GM21737 (cell line): ENCODE measurements around the gene CDCP2.
"Not testable (repeated sequence)": the region's sequence is repeated elsewhere in the genome, so short reads cannot be mapped to it uniquely, and the experiment has no call there.

Experiments
- ATAC-seq: cut with Tn5 transposase; IDR thresholded peaks from one replicate; pipeline ENCODE4 v1.9.1; 2021; ENCODE audit warnings: mild to moderate bottlenecking, moderate library complexity; ENCODE audit not compliant: unreplicated experiment

CDCP2 gene

GRCh38 chr1:54168206-54168965 lies 15.6 kb upstream of the CDCP2 start:
- ATAC-seq: no peak

GRCh38 chr1:54167422-54168139 lies 14.8 kb upstream of the CDCP2 start:
- no peak for ATAC-seq

GRCh38 chr1:54166357-54166756 lies 13.6 kb upstream of the CDCP2 start:
- ATAC-seq: not testable (repeated sequence)

DNA sequence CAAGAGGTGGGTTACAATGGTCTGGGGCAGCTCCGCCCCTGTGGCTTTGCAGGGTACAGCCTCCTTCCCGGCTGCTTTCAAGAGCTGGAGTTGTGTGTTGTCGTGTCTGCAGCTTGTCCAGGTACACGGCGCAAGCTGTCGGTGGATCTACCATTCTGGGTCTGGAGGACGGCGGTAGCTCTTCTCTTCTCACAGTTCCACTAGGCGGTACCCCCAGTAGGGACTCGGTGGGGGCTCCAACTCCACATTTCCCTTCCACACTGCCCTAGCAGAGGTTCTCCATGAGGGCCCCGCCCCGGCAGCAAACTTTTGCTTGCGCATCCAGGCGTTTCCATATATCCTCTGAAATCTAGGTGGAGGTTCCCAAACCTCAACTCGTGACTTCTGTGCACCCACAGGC lies 12.3 kb upstream of the CDCP2 start:
- no peak for ATAC-seq

- ATAC-seq: no peak
These were observed 10.8 kb upstream of the CDCP2 start for GRCh38 chr1:54163573-54163972.

- no peak for ATAC-seq
These were observed 10.3 kb upstream of the CDCP2 start for GRCh38 chr1:54163051-54163450.

GRCh38 chr1:54161495-54162168 lies 8.8 kb upstream of the CDCP2 start:
- no peak for ATAC-seq

GRCh38 chr1:54160351-54160750 lies 7.6 kb upstream of the CDCP2 start:
- ATAC-seq: no peak

DNA sequence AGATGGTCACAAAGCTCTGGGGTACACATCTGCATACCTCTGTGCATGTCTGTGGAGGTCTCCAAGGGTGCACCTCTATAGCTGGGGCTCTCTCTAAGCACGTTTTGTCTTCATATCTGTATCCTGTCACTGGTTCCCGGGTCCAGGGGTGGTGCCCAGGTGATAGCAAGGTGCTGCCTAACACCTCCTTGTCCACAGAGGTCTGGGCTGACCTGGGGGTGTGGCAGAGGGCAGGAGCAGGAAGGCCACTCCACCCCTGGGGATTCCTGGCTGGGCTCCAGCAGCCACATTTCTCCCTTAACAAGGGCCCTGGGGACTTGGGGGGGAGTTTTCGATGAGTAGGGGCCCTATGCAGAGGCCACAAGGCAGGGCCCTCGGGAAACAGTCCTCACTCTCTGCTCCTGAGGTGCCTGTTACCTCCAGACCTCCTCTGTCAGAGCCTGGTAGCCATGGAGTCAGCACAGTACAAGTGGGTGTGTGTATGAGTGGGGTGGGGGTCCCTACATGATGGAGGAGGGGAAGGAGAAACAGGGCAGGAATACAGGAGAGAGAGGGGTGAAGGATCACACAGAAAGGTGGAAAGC lies 7.0 kb upstream of the CDCP2 start:
- ATAC-seq: no peak

DNA sequence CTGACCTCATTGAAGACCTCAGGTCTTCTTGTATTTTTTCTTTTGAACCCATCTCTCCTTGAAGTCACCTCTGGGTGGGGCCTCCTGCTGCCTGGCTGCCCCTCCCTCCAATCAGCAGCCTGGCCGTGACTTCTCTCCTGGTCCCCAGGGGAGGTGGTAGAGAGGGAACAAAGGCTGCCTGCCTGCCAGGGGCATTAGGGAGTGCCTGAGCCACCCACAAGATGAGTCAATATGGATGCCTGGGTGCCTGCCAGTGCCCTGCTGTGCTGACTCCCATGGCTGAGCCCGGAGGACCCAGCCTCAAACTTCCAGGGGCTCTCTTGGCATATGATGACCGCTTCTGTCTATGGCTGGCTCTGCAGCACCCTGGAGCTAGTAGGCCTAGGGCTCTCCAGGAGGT lies 5.3 kb upstream of the CDCP2 start:
- no peak for ATAC-seq

DNA sequence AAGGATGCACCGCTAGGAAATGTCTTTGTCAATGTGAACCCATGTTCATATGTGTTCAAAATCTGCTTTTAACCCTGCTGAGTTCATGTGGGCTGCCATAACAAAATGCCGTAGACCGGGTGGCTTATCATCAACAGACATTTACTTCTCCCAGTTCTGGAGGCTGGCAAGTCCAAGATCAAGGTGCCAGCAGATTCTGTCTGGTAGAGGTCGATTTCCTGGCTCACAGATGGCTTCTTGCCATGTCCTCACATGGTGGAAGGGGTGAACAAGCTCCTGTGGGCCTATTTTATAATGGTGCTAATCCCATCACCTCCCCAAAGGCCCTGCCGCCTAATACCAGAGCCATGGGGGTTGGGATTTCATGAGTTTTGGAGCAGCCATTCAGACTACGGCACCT lies 4.6 kb upstream of the CDCP2 start:
- no peak for ATAC-seq

GRCh38 chr1:54156986-54157385 lies 4.2 kb upstream of the CDCP2 start:
- no peak for ATAC-seq

DNA sequence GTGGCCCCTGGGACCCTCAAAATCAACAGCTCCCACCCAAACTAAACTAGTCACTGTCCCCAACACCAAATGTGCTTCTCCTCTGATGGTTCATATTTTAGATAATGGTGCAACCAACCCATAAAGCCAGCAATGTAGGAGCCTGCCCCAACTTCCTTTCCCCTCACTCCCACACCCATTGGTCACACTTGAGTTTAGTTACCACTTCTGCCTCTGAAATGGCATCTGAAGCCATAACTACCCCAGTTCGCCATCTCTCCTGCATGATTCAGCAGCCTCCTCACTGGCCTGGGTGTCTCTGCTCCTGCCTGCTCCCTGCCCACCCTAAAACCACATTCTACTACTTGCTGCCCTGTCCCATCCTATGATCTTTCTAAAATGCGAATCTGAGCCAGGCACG lies 3.4 kb upstream of the CDCP2 start:
- no peak for ATAC-seq

DNA sequence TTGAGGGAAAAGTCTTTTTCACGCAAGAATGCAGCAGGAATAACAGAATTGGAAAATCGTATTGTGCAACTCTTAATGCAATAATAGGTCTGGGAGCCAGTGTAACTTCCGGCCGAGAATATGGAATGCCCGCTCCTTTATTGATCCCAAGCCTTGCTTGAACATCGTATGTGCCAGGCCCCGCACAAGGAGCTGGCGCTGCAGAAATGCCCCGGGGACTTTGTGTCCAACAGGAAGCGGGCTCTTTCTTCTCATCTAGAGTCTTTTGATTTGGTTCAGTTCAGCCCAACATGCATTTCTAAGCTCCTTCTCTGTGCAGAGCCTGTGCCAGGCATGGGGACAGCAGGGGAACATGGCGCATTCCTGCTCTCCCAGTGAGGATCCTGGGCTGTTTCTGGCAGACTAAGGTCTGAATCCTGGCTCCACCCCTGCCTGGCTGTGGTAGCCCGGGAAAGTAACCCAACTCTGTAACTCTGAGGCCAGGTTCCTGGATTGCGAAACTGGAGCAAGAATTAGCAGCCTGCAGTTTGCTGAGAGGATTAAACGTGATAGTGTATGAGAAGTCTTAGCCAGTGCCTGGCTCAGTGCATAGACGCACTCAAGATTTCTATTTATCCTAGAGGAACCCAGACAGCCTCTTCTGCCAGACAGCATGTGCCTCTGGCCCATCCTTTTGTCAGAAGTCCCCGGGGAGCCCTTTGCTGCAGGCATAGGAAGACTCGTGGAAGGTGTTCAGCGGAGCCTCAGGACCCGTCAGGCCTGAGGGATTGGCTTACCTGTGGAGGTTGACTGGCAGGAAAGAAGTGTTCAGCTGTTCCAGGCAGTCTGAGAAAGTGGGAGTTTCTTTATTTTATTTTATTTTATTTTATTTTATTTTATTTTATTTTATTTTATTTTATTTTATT lies 987 bp upstream of the CDCP2 start:
- no peak for ATAC-seq

- ATAC-seq: no peak
These were observed 1.8 kb downstream of the CDCP2 start for GRCh38 chr1:54151013-54151412.

- ATAC-seq: no peak
These were observed 3.1 kb downstream of the CDCP2 start for GRCh38 chr1:54149734-54150133.

DNA sequence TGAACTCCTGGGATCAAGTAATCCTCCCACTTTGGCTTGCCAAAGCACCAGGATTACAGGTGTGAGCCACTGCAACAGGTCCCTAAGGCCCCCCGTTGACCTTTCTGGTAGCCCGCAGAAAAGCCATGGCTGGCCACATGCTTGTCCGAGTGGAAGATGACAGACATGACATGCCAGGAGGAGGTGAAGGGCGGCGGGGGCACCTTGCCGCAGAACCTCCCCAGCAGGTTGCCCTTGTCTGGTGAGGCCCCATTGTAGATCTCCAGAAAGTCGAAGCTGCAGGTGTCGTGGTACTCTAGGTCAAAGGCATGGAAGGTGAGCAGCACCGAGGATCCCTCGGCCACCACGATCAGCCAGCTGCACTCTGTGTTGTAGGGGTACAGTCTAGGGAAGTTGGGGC lies 8.4 kb downstream of the CDCP2 start:
- no peak for ATAC-seq

DNA sequence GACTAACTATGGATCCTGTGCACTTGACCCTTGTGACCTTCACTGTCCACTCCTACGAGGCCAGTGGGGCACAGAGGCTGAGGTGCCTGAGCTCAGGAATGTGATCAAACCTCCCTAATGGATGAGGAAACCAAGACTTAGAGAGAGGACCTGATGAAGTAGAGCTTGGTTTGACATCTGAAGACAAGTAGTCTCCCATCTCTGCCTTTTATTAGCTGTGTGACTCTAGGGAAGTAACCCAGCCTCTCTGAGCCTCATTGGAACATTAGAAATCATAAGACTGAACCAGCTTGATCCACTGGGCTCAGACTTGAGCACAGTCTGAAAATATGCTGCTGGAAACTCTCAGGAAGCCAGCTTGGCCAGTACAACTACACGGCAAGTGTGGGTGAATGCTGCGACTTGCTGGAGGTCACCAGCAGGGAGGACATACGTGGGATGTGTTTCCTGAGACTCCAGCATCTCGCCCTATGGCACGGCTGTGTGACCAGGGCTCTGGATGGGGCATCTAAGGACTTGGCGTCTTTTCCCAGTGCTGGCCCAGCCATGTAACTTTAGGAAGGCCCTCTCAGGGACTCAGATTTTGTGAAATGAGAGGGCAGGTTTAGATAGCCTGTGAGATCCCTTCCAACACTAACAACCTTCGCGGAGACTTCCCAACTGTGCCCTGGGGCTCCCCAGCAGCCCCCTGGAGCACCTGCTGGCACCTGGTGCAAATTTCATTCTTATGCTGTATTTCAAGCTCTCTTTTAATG lies 10.5 kb downstream of the CDCP2 start:
- ATAC-seq: no peak

GRCh38 chr1:54139711-54140110 lies 13.1 kb downstream of the CDCP2 start:
- no peak for ATAC-seq

DNA sequence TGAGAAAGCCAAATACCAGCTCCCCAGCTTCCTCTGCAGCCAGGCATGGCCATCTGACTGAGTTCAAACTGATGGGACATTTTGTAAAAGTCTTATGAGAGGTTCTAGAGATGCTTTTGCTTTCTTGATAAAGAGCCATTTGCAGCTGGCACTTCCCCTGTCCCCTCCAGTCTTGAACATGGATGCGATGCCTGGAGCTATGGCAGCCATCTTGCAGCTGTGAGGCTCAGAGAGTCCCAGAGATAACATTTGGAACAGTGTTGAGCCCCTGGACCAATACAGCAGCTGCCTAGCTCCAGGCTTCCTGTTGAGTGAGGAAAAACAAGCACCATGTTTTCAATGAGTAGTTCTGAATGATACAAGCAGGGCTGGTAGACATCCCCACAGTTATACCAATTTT lies 13.8 kb downstream of the CDCP2 start:
- no peak for ATAC-seq
